ENCODE data around the gene CUL1. TPM values are rescaled to one million over a fixed set of nuclear protein-coding genes. Genes with fewer than 3 reads are reported as not detected.
A peak's percentile ranks its signal among the peaks of the same experiment; 100 is the strongest.

Gene CUL1
- total RNA-seq, 1 experiment from 2014 or later = 72.3 TPM

DNA sequence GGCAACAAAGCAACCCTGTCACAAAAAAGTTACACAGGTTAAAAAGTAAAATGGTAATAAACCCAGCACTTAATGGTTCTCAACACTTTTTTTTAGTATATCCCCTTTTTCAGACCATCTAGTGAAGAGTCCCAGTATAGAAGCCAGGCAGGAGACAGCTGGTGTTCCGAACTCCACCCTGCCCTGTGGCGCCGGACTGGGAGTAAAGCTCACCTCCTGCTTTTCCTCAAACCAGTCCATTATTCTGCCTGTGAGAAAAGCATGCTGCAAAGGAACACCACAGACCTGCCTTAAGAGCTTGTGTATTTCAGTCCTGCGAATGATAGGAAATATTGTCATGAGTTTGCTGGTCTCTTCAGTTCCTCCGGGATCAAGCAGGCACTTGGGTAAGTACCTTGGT lies 104.4 kb downstream of the CUL1 start:
- Mint-ChIP-seq H3K4me1 (peaks cover 17 to 19% of the 10 kb centered on the region in 2 experiments), H3K4me3 (no peak overlapping the region), H3K9me3 (peaks cover 5 to 10% of the 10 kb centered on the region in 2 experiments; a peak in 4 of 5 replicates), H3K27me3 (ENCODE audit: low read depth) (no peaks in the 10 kb centered on the region), H3K36me3 (ENCODE audit: insufficient read depth in 1 of 3, low read depth in 3 of 3) (peaks cover 34 to 72% (median 59%) of the 10 kb centered on the region in 3 experiments), H3K27ac (peak overlapping the region in 2 of 3 experiments; percentile 37 to 38; a peak in 3 of 7 replicates)
- no peak for DNase-seq
- Histone ChIP-seq H2BK20ac (ENCODE audit: low read depth, low read length, poor library complexity, severe bottlenecking) (no peak overlapping the region), H4K5ac (ENCODE audit: insufficient read length, low read depth, low read length) (no peak overlapping the region), H3K4me2 (ENCODE audit: insufficient read depth, insufficient read length, low read length) (no peak overlapping the region), H3K79me2 (ENCODE audit: insufficient read depth, low read length) (no peaks in the 10 kb centered on the region), H3K4me1 (ENCODE audit: insufficient read depth, low read length) (peaks cover 5% of the 10 kb centered on the region), H4K20me1 (ENCODE audit: control insufficient read depth, insufficient read depth, insufficient read length) (no peaks in the 10 kb centered on the region), H2BK15ac (ENCODE audit: low read depth, low read length) (no peak overlapping the region), H3T11ph (ENCODE audit: low read length) (no peak overlapping the region), H3K18ac (ENCODE audit: insufficient read length, low read depth, low read length) (no peak overlapping the region), H3K9me3 (ENCODE audit: control insufficient read depth, low read depth, low read length) (no peaks in the 10 kb centered on the region), H4K8ac (replicated peaks; ENCODE audit: insufficient read length, low read depth, low read length) (no peak overlapping the region), H2AFZ (ENCODE audit: low read length) (no peak overlapping the region), H2BK5ac (ENCODE audit: insufficient read length, low read length) (no peak overlapping the region), H3K23ac (ENCODE audit: insufficient read length, low read depth, low read length) (no peak overlapping the region), H2BK12ac (ENCODE audit: insufficient read length, low read depth, low read length) (no peak overlapping the region), H2AK5ac (ENCODE audit: insufficient read length, low read length) (no peak overlapping the region), H3K9ac (ENCODE audit: extremely low read depth, insufficient read length, low read length) (no peak overlapping the region), H3K4ac (ENCODE audit: low read depth, low read length) (no peak overlapping the region), H3K14ac (ENCODE audit: insufficient read depth, low read length) (no peak overlapping the region), H4K91ac (ENCODE audit: insufficient read length, low read depth, low read length) (no peak overlapping the region), H3K27ac (ENCODE audit: insufficient read length, low read depth, low read length) (no peak overlapping the region), H2BK120ac (ENCODE audit: low read depth, low read length, poor library complexity, severe bottlenecking) (no peak overlapping the region), H3K27me3 (ENCODE audit: insufficient read depth, low read length) (no peaks in the 10 kb centered on the region), H3K79me1 (ENCODE audit: insufficient read depth, low read depth, low read length, poor library complexity, severe bottlenecking) (no peaks in the 10 kb centered on the region), H3K56ac (ENCODE audit: insufficient read length, low read depth, low read length) (no peak overlapping the region), H3K23me2 (ENCODE audit: insufficient read length, low read depth, low read length, poor library complexity, severe bottlenecking) (no peaks in the 10 kb centered on the region)
- TF ChIP-seq CTCF (conservative IDR thresholded peaks at IDR 0.05) = no peak
- no CpG with 5 or more reads among the region's 5 CpGs for WGBS (ENCODE audit: extremely low coverage, insufficient read length, low lambda C conversion rate)
